HG03045 (cell line): Measurements from ENCODE around the gene PLEKHA1.

ENCODE experiments used
- ATAC-seq: cut with Tn5 transposase; IDR thresholded peaks from one replicate; pipeline ENCODE4 v1.9.1; 2021; ENCODE audit warnings: mild to moderate bottlenecking, moderate library complexity; ENCODE audit not compliant: unreplicated experiment

PLEKHA1 gene

DNA sequence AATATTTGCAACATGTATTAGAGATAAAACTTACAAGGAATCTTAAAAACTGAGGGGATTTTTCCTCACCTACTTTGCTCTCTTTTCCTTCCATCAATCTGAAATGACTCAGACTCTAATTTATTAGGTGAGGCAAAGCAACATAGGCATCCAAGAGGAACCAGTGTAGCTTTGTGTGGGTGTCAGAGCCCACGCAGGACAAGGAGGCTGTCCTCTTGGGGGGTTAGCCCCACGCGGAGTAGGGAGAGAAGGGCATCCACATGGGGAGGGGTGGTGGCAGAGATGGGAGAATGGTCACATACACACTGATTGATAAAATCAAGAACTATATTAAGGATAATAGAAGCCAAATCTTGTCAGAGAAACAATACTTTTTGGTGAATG, 46.1 kb downstream of the PLEKHA1 start:
- ATAC-seq, result no peak

DNA sequence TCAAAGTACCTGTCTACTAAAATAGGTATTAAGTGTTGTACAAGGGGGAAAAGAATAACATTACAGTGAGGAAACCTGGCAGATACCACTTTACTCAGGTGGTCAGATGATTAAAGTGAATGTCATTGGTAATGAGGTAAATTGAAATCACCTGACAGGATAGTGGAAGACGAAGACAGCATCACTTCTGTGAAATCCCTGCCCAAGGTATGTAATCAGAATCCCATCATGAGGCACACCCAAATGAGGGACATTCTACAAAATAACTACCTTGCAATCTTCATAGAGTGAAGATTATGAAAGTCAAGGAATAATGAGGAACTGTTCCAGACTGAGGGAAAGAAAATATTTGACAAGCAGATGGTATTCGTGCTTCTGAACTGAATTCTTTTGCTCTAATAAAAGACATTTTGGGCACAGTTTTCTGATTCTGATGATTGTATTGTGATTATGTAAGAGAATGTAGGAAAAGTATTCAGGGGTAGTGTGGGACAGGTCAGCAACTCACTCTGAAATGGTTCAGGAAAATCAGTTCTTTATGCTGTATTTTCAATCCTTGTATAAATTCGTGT, 46.6 kb downstream of the PLEKHA1 start:
- ATAC-seq, result no peak

DNA sequence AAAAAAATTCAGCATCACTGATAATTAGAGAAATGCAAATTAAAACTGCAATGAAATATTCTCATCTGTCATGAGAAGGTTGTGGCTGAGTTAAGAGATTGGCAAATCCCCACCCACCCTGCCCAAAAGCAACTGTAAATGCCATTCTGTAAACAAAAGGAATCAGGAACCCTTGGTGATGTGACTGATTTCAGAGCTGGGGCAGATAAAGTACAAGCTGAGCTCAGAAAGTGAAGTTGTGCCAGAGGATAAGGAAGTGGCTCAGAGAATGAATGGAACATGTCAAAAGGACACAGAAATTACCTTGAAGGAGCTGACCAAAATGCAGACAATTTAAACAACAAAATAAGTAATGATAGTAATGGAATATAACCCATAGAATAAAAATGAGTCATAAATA, 47.2 kb downstream of the PLEKHA1 start:
- ATAC-seq, result no peak

- ATAC-seq, result no peak
These were observed 47.9 kb downstream of the PLEKHA1 start for GRCh38 chr10:122422266-122422989.

GRCh38 chr10:122424059-122424458, 49.6 kb downstream of the PLEKHA1 start:
- no peak for ATAC-seq

GRCh38 chr10:122426829-122427228, 52.3 kb downstream of the PLEKHA1 start:
- no peak for ATAC-seq

DNA sequence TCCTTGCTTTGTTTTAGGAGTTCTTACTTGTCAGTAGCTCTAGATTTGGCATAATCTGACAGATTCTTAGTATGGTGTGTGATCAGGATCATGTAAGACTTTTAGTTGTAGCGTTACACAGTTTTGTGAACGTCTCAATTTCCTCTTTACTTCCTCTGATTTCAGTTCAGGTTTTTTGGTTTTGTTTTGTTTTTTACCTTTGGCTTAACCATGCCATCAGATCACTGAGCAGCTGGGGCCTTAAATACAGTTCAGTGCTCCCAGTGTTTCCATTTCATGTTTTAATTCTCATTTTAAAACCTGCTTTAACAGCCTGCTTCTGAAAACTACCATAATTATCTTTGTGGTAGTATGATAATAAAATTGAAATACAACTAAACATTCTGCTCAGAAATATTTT, 52.8 kb downstream of the PLEKHA1 start:
- no peak for ATAC-seq

- no peak for ATAC-seq
These were observed 60.8 kb downstream of the PLEKHA1 start for GRCh38 chr10:122435212-122435827.

DNA sequence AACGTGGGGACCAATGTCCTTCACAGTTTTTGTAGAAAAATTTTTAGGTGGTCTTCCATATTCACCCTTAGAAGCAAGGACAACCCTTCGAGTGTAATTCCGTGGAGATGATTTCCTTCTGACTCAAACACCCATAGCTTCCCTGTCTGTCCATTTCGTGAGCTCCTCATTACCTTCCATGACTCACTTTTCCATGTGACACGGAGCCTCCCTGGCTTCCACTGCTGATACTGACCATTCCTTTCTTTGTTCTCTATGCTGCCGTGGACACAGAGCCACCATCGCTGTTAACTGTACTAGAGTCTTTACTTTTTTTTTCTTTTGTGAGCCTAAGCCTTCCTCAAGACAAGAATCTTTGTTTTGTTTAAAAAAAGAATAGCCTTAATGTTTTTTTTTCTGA, 67.5 kb downstream of the PLEKHA1 start:
- no peak for ATAC-seq

DNA sequence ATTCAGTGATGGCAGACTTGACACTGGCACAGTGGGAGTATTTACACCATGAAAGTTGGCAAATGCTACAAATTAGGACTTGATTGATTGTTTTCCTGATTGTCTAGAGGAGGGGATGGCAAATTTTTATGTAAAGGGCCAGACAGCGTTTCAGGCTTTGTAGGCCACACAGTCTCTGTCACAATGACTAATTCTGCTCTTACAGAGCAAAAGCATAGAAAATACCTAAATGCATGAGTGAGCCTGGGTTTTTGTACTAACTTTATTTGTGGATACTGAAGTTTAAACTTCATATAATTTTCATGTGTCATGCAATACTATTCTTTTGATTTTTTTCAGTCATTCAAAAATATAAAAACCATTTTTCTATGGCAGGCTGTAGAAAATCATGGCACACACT, 71.0 kb downstream of the PLEKHA1 start:
- no peak for ATAC-seq

DNA sequence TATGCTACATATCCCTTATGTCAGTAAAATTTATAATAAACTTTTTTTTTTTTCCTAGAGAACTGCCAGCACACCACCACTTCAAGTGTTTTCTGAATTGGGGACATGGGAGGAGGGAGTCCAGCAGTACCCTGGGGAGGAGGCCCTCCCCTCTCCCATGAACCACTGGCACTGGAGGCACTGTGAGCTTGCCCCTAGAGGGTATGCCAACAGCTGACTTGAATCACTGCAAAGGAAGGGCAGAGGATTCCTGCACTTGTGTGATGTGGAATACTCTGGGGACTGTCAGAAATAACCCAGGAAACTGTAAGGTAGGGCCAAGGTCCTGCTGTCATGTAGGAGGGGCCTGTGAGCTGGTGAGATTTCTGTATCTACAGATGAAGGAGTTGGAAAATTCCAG, 71.4 kb downstream of the PLEKHA1 start:
- ATAC-seq, result no peak

DNA sequence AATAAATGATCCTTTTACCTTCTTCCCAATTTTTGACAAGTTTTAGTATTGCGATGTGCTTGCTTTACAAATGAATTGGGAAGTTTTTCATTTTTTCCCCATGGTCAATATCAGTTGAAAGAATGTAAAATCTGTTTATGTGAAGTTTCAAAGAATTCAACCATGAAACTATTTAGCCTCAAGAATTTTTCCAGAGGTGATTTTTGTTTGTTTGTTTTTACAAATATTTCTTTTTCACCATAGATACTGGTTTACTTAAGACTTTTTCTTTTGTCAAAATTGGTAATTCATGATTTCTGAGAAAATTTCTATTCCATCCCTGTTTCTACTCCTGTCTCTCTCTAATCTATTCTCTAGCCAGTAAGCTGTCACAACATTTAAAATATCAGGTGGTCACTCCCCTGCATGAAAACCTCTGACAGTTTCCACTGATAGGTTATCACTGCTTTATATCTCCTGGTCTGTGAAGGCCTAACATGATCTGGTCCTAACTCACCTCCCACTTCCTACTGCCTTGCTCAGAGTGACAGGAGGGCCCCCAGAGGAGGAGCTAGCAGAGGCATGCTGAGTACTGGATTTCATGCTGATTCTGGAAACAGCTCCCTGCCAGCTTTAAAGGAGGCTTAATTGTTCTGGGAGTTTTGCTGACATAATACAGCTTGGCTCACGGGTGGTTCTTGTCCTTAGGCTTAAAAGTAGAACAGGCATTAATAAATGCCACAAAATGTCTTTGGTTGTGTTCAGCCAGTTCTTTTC, 72.3 kb downstream of the PLEKHA1 start:
- no peak for ATAC-seq

DNA sequence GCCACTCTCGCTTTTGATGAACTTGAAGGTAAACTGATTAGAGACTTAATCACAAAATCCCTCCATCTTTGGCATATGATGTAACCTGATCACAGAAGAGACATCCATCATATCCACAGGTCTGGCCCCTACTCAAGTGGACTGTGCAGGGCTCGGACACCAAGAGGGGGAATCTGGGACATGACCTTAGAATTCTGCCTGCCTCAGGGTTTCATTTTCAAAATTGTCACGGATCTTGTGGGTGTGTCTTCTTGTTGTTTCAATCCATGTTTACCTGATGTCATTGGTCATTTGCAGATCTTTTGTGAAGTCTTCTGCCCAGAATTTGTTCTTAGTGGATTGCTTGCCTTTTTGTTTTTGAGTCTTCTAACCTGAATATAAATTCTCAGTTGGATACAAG, 74.1 kb downstream of the PLEKHA1 start:
- ATAC-seq, result no peak

GRCh38 chr10:122449153-122449552, 74.6 kb downstream of the PLEKHA1 start:
- ATAC-seq, result no peak

GRCh38 chr10:122450353-122450990, 76.0 kb downstream of the PLEKHA1 start:
- ATAC-seq, result no peak

DNA sequence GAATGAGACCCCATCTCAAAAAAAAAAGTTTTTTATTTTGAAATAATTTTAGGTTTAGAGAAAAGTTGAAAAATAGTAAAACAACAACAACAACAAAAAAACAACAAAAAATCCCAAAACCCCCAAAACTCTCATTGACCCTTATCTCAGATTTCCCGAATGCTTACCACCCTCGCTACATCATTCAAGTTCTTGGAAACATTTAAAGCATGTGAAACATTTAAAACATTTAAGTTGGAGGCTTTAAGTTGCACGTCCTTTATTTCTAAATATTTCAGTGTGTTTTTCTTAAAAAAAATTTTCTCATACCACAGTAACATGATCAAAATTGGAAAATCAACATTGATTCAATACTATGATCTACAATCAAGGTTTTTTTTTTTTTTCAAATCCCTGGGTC, 79.6 kb downstream of the PLEKHA1 start:
- ATAC-seq, result no peak

GRCh38 chr10:122454603-122455080, 80.1 kb downstream of the PLEKHA1 start, which contains the start of gene ARMS2:
Gene ARMS2 (plus strand): TSS chr10:122454653. CDS start chr10:122454728, 75 bp downstream.
- no peak for ATAC-seq

DNA sequence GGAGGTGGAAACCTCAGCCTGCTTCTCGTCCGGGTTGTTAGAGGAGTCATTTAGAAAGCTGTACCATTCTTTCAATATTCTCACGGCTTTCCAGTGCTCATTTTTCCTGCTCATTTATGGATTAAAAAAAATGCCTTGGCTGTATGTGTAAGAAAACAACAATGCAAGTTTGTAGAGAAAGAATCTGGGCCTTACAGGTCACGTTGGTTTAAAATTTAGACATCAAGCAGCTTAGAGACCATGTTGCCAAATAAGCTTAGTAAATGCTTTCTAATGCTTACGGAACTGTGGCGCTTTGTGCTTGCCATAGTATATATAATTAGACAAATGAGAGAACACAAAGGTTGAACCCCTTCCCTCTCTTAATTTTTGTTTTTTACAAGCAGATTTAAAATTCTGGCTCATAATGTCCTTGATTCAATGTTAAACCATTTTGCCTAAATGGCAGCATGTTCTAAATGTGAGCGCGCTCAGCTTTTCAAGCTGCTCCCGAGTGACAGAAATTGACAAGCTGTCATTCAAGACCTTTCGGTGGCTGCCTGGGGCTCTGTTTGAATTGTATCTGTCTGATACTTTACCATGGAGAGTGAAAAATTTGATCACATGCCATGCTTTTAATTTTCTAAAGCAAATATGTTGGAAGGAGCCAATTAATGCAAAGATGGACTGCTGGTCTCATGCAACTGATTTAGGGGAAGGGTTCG, 81.0 kb downstream of the PLEKHA1 start:
- no peak for ATAC-seq

DNA sequence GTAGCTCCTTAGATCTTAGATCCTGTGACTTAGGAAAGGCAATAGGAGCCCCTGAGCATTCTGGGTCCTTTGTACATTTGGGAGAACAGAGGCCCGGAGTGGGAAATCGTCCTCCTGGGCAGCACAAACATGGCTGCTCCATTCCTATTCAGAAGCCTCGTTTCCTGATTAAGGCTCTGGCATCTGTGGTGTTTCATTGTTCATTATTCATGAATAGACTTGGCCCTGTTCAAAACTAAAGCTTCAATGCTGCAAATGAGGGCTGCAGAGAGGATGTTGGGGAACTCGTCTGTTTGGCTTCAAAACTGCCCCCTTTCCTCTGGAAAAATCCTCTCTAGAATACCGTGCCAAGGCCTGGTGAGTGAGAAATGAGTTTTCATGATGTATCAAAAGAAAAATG, 83.4 kb downstream of the PLEKHA1 start:
- no peak for ATAC-seq

- no peak for ATAC-seq
These were observed 84.2 kb downstream of the PLEKHA1 start for GRCh38 chr10:122458693-122459092.
